H1 (cell line): ENCODE results near the gene TMA7B. TPM values are rescaled to one million over a fixed set of nuclear protein-coding genes. Genes with fewer than 3 reads are reported as not detected.

Source experiments
- BACH1 ChIP-seq: IDR thresholded peaks from 2 replicates; pipeline ENCODE4 v1.6.1; 2012; ENCODE audit warnings: low read length, improper control_type of control experiment
- GABPA ChIP-seq: IDR thresholded peaks from 2 replicates; pipeline ENCODE4 v1.6.1; 2011; ENCODE audit warnings: mild to moderate bottlenecking, low read length, moderate library complexity, borderline replicate concordance; ENCODE audit not compliant: insufficient read depth
- GTF2F1 ChIP-seq: IDR thresholded peaks from 2 replicates; pipeline ENCODE4 v1.6.1; 2012; ENCODE audit warnings: low read depth, low read length, improper control_type of control experiment, borderline replicate concordance
- HDAC6 ChIP-seq: IDR thresholded peaks from one replicate; pipeline ENCODE4 v1.7.1; 2012; ENCODE audit warnings: low read depth, mild to moderate bottlenecking, inconsistent platforms, low read length, moderate library complexity
- KDM1A ChIP-seq: fragments of 200-600, 300-600 bp; sonication (generic); IDR thresholded peaks from 2 replicates; pipeline ENCODE4 v1.7.1; 2016; ENCODE audit warnings: mild to moderate bottlenecking, low read length, borderline replicate concordance
- KDM5A ChIP-seq: fragments of 200-600 bp; IDR thresholded peaks from 2 replicates; pipeline ENCODE4 v1.7.1; 2012; ENCODE audit warnings: mild to moderate bottlenecking, low read length, inconsistent platforms, mixed read lengths
- RBBP5 ChIP-seq: IDR thresholded peaks from 2 replicates; pipeline ENCODE4 v1.7.1; 2012; ENCODE audit warnings: low read depth, mild to moderate bottlenecking, inconsistent platforms, low read length, moderate library complexity, borderline replicate concordance
- SIRT6 ChIP-seq: IDR thresholded peaks from one replicate; pipeline ENCODE4 v1.7.1; 2012; ENCODE audit warnings: low read length, inconsistent platforms
- SIX5 ChIP-seq: IDR thresholded peaks from 2 replicates; pipeline ENCODE4 v1.6.1; 2011; ENCODE audit warnings: mild to moderate bottlenecking, low read depth, low read length
- SP2 ChIP-seq: IDR thresholded peaks from 2 replicates; pipeline ENCODE4 v1.6.1; 2012; ENCODE audit warnings: mild to moderate bottlenecking, low read length, inconsistent platforms
- YY1 ChIP-seq: IDR thresholded peaks from 2 replicates; pipeline ENCODE4 v1.6.1; 2011; ENCODE audit warnings: low read depth, mild to moderate bottlenecking, low read length
- polyA plus RNA-seq, 7 experiments: library from polyadenylated mRNA; depleted of rRNA in 3 of 7; stranded (reverse) in 5 of 7; unstranded in 2 of 7; fragments of >200 nt in 5 of 7; fragments of 200-250 nt in 2 of 7; gene quantifications; 1 replicate in 5 of 7; 2 replicates in 1 of 7; 4 replicates in 1 of 7; pipeline versions ENCODE4 v1.2.1 to v1.2.3, GENCODE V29; 2011 to 2013; ENCODE audit warnings: missing spikeins in 2 of 7, mixed read lengths in 2 of 7
- total RNA-seq: library from RNA; stranded (reverse); fragmentation: NEBNext Ultra II Directional; extraction: Animal tissue kit (Norgen Biotek cat#: 25700); gene quantifications from 2 replicates; pipeline ENCODE4 v1.2.1, GENCODE V29; 2021
- TF ChIP-seq, protein P1 (sequence below): fragments of 300-600 bp; sonication (generic); IDR thresholded peaks from 2 replicates; pipeline ENCODE4 v1.7.1; 2012; ENCODE audit warnings: low read length, moderate library complexity, mild to moderate bottlenecking, inconsistent platforms; ENCODE audit not compliant: insufficient replicate concordance
- TF ChIP-seq, protein P2 (sequence below): IDR thresholded peaks from 2 replicates; pipeline ENCODE4 v1.6.1; 2011; ENCODE audit warnings: low read depth, mild to moderate bottlenecking, low read length; ENCODE audit not compliant: insufficient read depth

The TMA7B gene
- total and polyA plus RNA-seq, 2 of the 8 experiments (the other 6 are each of a cell fraction or from before 2014, with no cell fraction given) = not detected

DNA sequence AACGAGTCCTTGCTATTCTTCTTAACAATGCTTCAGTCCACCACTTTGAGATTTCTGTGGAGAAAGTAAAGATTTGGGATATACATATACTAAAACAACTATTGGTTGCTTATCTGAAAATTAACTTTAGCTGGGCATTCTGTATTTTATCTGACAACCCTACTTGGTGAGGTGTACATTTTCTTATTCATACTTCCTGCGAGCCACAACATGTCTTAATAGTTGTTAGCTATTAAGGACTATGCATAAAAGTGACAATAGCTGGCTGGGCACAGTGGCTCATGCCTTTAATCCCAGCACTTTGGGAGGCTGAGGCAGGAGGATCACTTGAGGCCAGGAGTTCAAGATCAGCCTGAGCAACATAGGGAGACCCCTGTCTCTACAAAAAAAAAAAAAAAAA lies 28.0 kb upstream of the TMA7B start (continued):
- TF ChIP-seq, protein P1, sequence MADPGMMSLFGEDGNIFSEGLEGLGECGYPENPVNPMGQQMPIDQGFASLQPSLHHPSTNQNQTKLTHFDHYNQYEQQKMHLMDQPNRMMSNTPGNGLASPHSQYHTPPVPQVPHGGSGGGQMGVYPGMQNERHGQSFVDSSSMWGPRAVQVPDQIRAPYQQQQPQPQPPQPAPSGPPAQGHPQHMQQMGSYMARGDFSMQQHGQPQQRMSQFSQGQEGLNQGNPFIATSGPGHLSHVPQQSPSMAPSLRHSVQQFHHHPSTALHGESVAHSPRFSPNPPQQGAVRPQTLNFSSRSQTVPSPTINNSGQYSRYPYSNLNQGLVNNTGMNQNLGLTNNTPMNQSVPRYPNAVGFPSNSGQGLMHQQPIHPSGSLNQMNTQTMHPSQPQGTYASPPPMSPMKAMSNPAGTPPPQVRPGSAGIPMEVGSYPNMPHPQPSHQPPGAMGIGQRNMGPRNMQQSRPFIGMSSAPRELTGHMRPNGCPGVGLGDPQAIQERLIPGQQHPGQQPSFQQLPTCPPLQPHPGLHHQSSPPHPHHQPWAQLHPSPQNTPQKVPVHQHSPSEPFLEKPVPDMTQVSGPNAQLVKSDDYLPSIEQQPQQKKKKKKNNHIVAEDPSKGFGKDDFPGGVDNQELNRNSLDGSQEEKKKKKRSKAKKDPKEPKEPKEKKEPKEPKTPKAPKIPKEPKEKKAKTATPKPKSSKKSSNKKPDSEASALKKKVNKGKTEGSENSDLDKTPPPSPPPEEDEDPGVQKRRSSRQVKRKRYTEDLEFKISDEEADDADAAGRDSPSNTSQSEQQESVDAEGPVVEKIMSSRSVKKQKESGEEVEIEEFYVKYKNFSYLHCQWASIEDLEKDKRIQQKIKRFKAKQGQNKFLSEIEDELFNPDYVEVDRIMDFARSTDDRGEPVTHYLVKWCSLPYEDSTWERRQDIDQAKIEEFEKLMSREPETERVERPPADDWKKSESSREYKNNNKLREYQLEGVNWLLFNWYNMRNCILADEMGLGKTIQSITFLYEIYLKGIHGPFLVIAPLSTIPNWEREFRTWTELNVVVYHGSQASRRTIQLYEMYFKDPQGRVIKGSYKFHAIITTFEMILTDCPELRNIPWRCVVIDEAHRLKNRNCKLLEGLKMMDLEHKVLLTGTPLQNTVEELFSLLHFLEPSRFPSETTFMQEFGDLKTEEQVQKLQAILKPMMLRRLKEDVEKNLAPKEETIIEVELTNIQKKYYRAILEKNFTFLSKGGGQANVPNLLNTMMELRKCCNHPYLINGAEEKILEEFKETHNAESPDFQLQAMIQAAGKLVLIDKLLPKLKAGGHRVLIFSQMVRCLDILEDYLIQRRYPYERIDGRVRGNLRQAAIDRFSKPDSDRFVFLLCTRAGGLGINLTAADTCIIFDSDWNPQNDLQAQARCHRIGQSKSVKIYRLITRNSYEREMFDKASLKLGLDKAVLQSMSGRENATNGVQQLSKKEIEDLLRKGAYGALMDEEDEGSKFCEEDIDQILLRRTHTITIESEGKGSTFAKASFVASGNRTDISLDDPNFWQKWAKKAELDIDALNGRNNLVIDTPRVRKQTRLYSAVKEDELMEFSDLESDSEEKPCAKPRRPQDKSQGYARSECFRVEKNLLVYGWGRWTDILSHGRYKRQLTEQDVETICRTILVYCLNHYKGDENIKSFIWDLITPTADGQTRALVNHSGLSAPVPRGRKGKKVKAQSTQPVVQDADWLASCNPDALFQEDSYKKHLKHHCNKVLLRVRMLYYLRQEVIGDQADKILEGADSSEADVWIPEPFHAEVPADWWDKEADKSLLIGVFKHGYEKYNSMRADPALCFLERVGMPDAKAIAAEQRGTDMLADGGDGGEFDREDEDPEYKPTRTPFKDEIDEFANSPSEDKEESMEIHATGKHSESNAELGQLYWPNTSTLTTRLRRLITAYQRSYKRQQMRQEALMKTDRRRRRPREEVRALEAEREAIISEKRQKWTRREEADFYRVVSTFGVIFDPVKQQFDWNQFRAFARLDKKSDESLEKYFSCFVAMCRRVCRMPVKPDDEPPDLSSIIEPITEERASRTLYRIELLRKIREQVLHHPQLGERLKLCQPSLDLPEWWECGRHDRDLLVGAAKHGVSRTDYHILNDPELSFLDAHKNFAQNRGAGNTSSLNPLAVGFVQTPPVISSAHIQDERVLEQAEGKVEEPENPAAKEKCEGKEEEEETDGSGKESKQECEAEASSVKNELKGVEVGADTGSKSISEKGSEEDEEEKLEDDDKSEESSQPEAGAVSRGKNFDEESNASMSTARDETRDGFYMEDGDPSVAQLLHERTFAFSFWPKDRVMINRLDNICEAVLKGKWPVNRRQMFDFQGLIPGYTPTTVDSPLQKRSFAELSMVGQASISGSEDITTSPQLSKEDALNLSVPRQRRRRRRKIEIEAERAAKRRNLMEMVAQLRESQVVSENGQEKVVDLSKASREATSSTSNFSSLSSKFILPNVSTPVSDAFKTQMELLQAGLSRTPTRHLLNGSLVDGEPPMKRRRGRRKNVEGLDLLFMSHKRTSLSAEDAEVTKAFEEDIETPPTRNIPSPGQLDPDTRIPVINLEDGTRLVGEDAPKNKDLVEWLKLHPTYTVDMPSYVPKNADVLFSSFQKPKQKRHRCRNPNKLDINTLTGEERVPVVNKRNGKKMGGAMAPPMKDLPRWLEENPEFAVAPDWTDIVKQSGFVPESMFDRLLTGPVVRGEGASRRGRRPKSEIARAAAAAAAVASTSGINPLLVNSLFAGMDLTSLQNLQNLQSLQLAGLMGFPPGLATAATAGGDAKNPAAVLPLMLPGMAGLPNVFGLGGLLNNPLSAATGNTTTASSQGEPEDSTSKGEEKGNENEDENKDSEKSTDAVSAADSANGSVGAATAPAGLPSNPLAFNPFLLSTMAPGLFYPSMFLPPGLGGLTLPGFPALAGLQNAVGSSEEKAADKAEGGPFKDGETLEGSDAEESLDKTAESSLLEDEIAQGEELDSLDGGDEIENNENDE = no peak
- TF ChIP-seq SIRT6 = no peak
- TF ChIP-seq GABPA = no peak
- TF ChIP-seq SP2 = no peak
- no peak for TF ChIP-seq SIX5
- no peak for TF ChIP-seq GTF2F1
- no peak for TF ChIP-seq KDM1A
- TF ChIP-seq BACH1 = no peak
- TF ChIP-seq KDM5A = no peak
- no peak for TF ChIP-seq RBBP5
- no peak for TF ChIP-seq HDAC6
- no peak for TF ChIP-seq YY1
- TF ChIP-seq, protein P2, sequence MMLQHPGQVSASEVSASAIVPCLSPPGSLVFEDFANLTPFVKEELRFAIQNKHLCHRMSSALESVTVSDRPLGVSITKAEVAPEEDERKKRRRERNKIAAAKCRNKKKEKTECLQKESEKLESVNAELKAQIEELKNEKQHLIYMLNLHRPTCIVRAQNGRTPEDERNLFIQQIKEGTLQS = no peak
